CD8-positive, alpha-beta memory T cell (primary cell): ENCODE results near the gene TARBP2. TPM values are rescaled to one million over a fixed set of nuclear protein-coding genes. Genes with fewer than 3 reads are reported as not detected.

Source experiments
- CTCF ChIA-PET: fragments of 350-600 bp; sonication (Branson Sonifier 250); formaldehyde crosslinking; loops from one replicate; lab custom pipeline; 2021; ENCODE audit warnings: antibody characterized with exemption; lab: Charles Lee
- POLR2A ChIA-PET: fragments of 350-600 bp; sonication (Branson Sonifier 250); formaldehyde crosslinking; loops from one replicate; lab custom pipeline; 2021; ENCODE audit warnings: antibody characterized with exemption; lab: Charles Lee
- DNase-seq, 5 donors: peaks; one replicate each; pipeline versions ENCODE4 v3.0.0 to v3.0.0-alpha.2; 2020 to 2022; ENCODE audit warnings: mixed read lengths in 1 of 5
- H3K27ac ChIP-seq: one replicate; pipeline ENCODE4 v1.7.0; 2013; ENCODE audit warnings: low read depth, mild to moderate bottlenecking, low read length, moderate library complexity
- H3K27me3 ChIP-seq: 2 replicates; pipeline ENCODE4 v1.7.0; 2013; ENCODE audit warnings: low read length, mild to moderate bottlenecking; ENCODE audit not compliant: insufficient read depth, poor library complexity, severe bottlenecking
- H3K36me3 ChIP-seq: 2 replicates; pipeline ENCODE4 v1.7.0; 2013; ENCODE audit warnings: mild to moderate bottlenecking, low read length, moderate library complexity; ENCODE audit not compliant: insufficient read depth
- H3K4me1 ChIP-seq: 2 replicates; pipeline ENCODE4 v1.7.0; 2013; ENCODE audit warnings: mild to moderate bottlenecking, low read length, moderate library complexity; ENCODE audit not compliant: insufficient read depth
- H3K4me3 ChIP-seq: 2 replicates; pipeline ENCODE4 v1.7.0; 2013; ENCODE audit warnings: mild to moderate bottlenecking, low read length
- H3K9me3 ChIP-seq: 2 replicates; pipeline ENCODE4 v1.7.0; 2013; ENCODE audit warnings: mild to moderate bottlenecking, low read length
- H3K27ac Mint-ChIP-seq, 8 donors: one replicate each; pipeline ENCODE4 v1.8.0; 2020 to 2021; ENCODE audit warnings: mixed read lengths in 8 of 8, mild to moderate bottlenecking in 6 of 8, inconsistent platforms in 3 of 8, moderate library complexity in 3 of 8
- H3K27me3 Mint-ChIP-seq, 2 donors: one replicate each; pipeline ENCODE4 v1.8.0; 2020 to 2021; ENCODE audit warnings: mixed read lengths in 2 of 2, mild to moderate bottlenecking in 1 of 2, moderate library complexity in 1 of 2
- H3K36me3 Mint-ChIP-seq, 3 donors: one replicate each; pipeline ENCODE4 v1.8.0; 2020 to 2021; ENCODE audit warnings: mixed read lengths in 3 of 3, inconsistent platforms in 1 of 3, mild to moderate bottlenecking in 1 of 3
- H3K4me1 Mint-ChIP-seq, 3 donors: one replicate each; pipeline ENCODE4 v1.8.0; 2020 to 2021; ENCODE audit warnings: mixed read lengths in 3 of 3, inconsistent platforms in 1 of 3, mild to moderate bottlenecking in 1 of 3
- H3K4me3 Mint-ChIP-seq, 7 donors: one replicate each; pipeline ENCODE4 v1.8.0; 2020 to 2021; ENCODE audit warnings: mixed read lengths in 7 of 7, mild to moderate bottlenecking in 6 of 7, moderate library complexity in 4 of 7, inconsistent platforms in 2 of 7
- H3K9me3 Mint-ChIP-seq, 5 donors: one replicate each; pipeline ENCODE4 v1.8.0; 2020 to 2022; ENCODE audit warnings: mixed read lengths in 5 of 5, mild to moderate bottlenecking in 3 of 5, moderate library complexity in 2 of 5, inconsistent platforms in 1 of 5
- polyA plus RNA-seq: library from polyadenylated mRNA; unstranded; fragments of 300-500 nt; fragmentation: Illumina TruSeq; gene quantifications from one replicate; pipeline ENCODE4 v1.2.3, GENCODE V29; 2021
- total RNA-seq, 2 experiments: library from RNA; stranded (reverse); gene quantifications; one replicate each; pipeline ENCODE4 v1.2.3, GENCODE V29; 2021

Gene TARBP2
- total and polyA plus RNA-seq, 3 experiments from 2014 or later: 26.3 to 65.1 (median 62.1) TPM

DNA sequence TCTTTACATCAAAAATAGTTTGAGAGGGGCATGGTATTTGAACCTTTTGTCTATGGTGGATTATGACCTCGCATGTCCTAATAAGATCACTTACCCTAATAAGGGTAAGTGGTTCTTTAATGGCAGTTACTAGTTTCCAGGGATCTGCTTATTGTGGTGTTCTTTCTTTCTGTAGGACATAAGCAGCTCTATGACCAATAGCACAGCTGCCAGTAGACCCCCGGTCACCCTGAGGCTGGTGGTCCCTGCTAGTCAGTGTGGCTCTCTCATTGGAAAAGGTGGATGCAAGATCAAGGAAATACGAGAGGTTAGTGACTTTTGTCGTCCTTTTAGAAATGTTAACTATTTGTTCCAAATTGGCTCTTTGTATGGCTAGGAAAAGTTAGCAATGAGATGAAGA is 42.0 kb upstream of the TARBP2 start:
- H3K9me3 Mint-ChIP-seq: no peaks in the 10 kb centered on the region
- POLR2A ChIA-PET: interaction anchor here (0.5 kb wide), 1 partner anchor 279 kb away, joined by 3 read pairs; the partner anchor contains the start of gene ZNF740
- CTCF ChIA-PET: interaction anchor here (1.4 to 1.6 kb wide), 2 partner anchors 10 to 22 kb away, joined by 3 to 4 read pairs; no protein-coding TSS in a partner anchor
- peak overlapping the region in 2 of 8 donors; percentile 52 to 70 for H3K27ac Mint-ChIP-seq
- no peak overlapping the region for H3K4me3 ChIP-seq
- peaks cover 83% of the 10 kb centered on the region for H3K36me3 ChIP-seq
- peaks cover 26% of the 10 kb centered on the region for H3K4me1 ChIP-seq
- H3K9me3 ChIP-seq: no peaks in the 10 kb centered on the region
- peaks cover 23 to 93% (median 43%) of the 10 kb centered on the region in 3 donors for H3K36me3 Mint-ChIP-seq
- DNase-seq: no peak
- H3K27me3 ChIP-seq: no peaks in the 10 kb centered on the region
- H3K4me1 Mint-ChIP-seq: peaks cover 39 to 53% (median 41%) of the 10 kb centered on the region in 3 donors
- no peak overlapping the region for H3K27ac ChIP-seq
- no peaks in the 10 kb centered on the region for H3K27me3 Mint-ChIP-seq
- peak overlapping the region in 1 of 7 donors; percentile 63 for H3K4me3 Mint-ChIP-seq

DNA sequence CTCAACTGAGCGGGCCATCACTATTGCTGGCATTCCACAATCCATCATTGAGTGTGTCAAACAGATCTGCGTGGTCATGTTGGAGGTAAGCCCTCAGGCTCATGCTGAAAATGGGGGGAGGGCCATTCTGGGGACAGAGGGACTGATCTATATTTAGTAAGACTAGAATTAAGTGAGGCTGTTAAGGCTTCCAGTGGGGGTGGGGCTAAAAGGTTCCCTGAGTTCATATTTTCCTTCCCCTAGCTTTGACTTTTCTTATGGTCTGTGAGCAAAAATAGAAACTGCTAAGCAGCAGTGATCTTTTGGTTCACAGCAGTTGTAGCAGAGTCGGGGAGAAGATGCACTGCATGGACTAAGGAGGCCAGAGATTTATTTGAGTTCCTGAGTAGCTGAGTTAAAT is 40.0 kb upstream of the TARBP2 start:
- no peak for DNase-seq
- peaks cover 23% of the 10 kb centered on the region for H3K4me1 ChIP-seq
- no peaks in the 10 kb centered on the region for H3K27me3 Mint-ChIP-seq
- H3K27ac ChIP-seq: no peak overlapping the region
- H3K4me3 ChIP-seq: no peak overlapping the region
- no peaks in the 10 kb centered on the region for H3K9me3 Mint-ChIP-seq
- H3K27me3 ChIP-seq: no peaks in the 10 kb centered on the region
- peak overlapping the region in 2 of 8 donors; percentile 47 to 78 for H3K27ac Mint-ChIP-seq
- CTCF ChIA-PET: interaction anchor here (0.6 kb wide), 1 partner anchor 32 kb away, joined by 3 read pairs; no protein-coding TSS in a partner anchor
- POLR2A ChIA-PET: no interaction called here
- H3K4me1 Mint-ChIP-seq: peaks cover 32 to 46% (median 34%) of the 10 kb centered on the region in 3 donors
- H3K36me3 Mint-ChIP-seq: peaks cover 23 to 92% (median 37%) of the 10 kb centered on the region in 3 donors
- no peaks in the 10 kb centered on the region for H3K9me3 ChIP-seq
- peaks cover 82% of the 10 kb centered on the region for H3K36me3 ChIP-seq
- H3K4me3 Mint-ChIP-seq: no peak overlapping the region

DNA sequence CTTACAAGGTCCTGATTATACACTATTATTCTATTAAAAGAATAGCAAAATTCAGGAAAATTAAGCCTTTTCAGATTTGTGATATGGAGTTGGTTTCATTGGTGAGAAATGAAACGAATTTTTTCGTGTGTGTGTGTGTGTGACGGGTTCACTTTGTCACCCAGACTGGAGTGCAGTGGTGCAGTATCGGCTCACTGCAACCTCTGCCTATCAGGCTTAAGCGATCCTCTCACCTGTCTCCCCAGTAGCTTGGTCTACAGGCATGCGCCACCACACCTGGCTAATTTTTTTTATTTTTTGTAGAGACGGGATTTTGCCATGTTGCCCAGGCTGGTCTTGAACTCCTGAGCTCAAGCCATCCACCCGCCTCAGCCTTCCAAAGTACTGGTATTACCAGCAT is 39.5 kb upstream of the TARBP2 start:
- H3K4me3 Mint-ChIP-seq: no peak overlapping the region
- peaks cover 23% of the 10 kb centered on the region for H3K4me1 ChIP-seq
- no peak overlapping the region for H3K27ac ChIP-seq
- ChIA-PET CTCF (interaction anchor here (0.9 to 1.3 kb wide), 2 partner anchors 12 to 30 kb away, joined by 3 to 4 read pairs; no protein-coding TSS in a partner anchor), POLR2A (no interaction called here)
- H3K36me3 Mint-ChIP-seq: peaks cover 25 to 92% (median 39%) of the 10 kb centered on the region in 3 donors
- H3K4me1 Mint-ChIP-seq: peaks cover 34 to 49% (median 37%) of the 10 kb centered on the region in 3 donors
- no peaks in the 10 kb centered on the region for H3K27me3 Mint-ChIP-seq
- H3K9me3 ChIP-seq: no peaks in the 10 kb centered on the region
- no peak for DNase-seq
- H3K27me3 ChIP-seq: no peaks in the 10 kb centered on the region
- peaks cover 82% of the 10 kb centered on the region for H3K36me3 ChIP-seq
- H3K4me3 ChIP-seq: no peak overlapping the region
- H3K9me3 Mint-ChIP-seq: no peaks in the 10 kb centered on the region
- H3K27ac Mint-ChIP-seq: peak overlapping the region in 1 of 8 donors; percentile 58

DNA sequence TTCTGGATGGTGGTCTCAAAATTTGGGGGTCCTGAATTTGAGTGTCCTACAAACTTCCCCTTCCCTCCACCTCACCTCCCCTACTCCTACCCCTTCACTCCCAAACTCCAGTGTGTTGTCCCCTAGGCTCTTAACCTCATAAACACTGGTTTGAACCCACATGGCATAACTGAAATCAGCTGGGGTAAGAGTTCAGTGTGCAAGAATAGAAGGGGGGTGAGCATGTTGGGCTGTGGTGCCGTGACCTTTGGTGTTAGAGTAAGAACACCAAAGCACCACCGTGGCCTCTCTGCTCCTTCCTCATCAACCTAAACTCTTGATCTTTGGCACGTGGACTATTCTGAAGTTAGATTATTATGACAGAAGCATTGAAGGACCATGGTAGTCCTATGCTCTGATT is 38.1 kb upstream of the TARBP2 start:
- no peak overlapping the region for H3K4me3 ChIP-seq
- no peak for DNase-seq
- peaks cover 0 to 3% of the 10 kb centered on the region in 2 donors for H3K27me3 Mint-ChIP-seq
- POLR2A ChIA-PET: interaction anchor here (0.6 kb wide), 1 partner anchor 9 kb away, joined by 6 read pairs; no protein-coding TSS in a partner anchor
- CTCF ChIA-PET: interaction anchor here (1.3 kb wide), 1 partner anchor 10 kb away, joined by 3 read pairs; no protein-coding TSS in a partner anchor
- H3K27ac ChIP-seq: peak overlapping the region; percentile 18
- peak overlapping the region in 1 of 8 donors; percentile 64 for H3K27ac Mint-ChIP-seq
- no peaks in the 10 kb centered on the region for H3K9me3 ChIP-seq
- peaks cover 90% of the 10 kb centered on the region for H3K36me3 ChIP-seq
- no peaks in the 10 kb centered on the region for H3K27me3 ChIP-seq
- no peaks in the 10 kb centered on the region for H3K9me3 Mint-ChIP-seq
- H3K4me1 ChIP-seq: peaks cover 23% of the 10 kb centered on the region
- H3K4me1 Mint-ChIP-seq: peaks cover 34 to 54% (median 50%) of the 10 kb centered on the region in 3 donors
- peaks cover 31 to 97% (median 51%) of the 10 kb centered on the region in 3 donors for H3K36me3 Mint-ChIP-seq
- no peak overlapping the region for H3K4me3 Mint-ChIP-seq

DNA sequence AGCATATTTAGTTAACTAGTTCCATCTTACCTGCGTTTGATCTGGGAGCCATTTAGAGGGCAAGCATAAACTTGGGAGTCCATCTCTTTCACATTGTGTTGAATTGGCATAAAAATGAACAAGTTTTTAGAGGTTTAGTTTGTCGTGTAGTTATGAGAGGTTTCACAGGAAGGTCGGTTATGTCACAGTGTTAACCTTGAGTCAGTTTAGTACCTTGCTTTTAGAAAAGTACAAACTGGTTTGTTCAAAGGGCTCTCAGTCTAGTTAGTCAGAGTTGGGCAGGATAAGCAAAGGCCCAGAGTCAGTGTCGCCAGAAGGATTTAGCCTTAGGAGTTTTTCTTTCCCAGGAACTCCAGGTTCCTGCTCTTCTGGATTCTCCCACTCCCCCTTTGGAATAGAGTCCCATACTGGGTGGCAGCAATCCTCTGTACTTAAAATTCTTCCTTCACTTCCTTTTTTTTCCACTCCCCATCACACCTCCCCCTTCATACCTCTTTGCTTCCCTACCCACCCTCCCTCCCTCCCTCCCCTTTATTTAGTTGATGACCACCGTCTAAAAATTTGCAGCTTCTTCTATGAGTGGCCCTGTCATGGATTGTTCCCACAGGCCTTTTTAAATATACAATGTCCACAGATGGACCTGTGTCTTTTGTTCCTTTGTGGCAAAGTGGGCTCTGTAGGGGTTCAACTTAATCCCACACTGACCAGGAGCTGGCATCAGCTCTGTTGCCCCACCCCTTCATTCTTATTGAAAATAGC is 37.1 kb upstream of the TARBP2 start:
- no peak overlapping the region for H3K27ac ChIP-seq
- H3K4me1 ChIP-seq: peaks cover 23% of the 10 kb centered on the region
- Mint-ChIP-seq H3K9me3 (no peaks in the 10 kb centered on the region), H3K4me3 (peak overlapping the region in 1 of 7 donors; percentile 9), H3K4me1 (peaks cover 34 to 54% (median 49%) of the 10 kb centered on the region in 3 donors), H3K27ac (peak overlapping the region in 2 of 8 donors; percentile 20 to 37), H3K36me3 (peaks cover 31 to 96% (median 56%) of the 10 kb centered on the region in 3 donors), H3K27me3 (peaks cover 0 to 3% of the 10 kb centered on the region in 2 donors)
- CTCF ChIA-PET: interaction anchor here (1.4 to 1.7 kb wide), 2 partner anchors 9 to 45 kb away, joined by 4 to 7 read pairs; no protein-coding TSS in a partner anchor
- no peak overlapping the region for H3K4me3 ChIP-seq
- POLR2A ChIA-PET: interaction anchor here (0.5 to 0.8 kb wide), 3 partner anchors 13 to 38 kb away, joined by 3 read pairs; no protein-coding TSS in a partner anchor
- no peaks in the 10 kb centered on the region for H3K9me3 ChIP-seq
- H3K27me3 ChIP-seq: no peaks in the 10 kb centered on the region
- DNase-seq: no peak
- H3K36me3 ChIP-seq: peaks cover 95% of the 10 kb centered on the region

DNA sequence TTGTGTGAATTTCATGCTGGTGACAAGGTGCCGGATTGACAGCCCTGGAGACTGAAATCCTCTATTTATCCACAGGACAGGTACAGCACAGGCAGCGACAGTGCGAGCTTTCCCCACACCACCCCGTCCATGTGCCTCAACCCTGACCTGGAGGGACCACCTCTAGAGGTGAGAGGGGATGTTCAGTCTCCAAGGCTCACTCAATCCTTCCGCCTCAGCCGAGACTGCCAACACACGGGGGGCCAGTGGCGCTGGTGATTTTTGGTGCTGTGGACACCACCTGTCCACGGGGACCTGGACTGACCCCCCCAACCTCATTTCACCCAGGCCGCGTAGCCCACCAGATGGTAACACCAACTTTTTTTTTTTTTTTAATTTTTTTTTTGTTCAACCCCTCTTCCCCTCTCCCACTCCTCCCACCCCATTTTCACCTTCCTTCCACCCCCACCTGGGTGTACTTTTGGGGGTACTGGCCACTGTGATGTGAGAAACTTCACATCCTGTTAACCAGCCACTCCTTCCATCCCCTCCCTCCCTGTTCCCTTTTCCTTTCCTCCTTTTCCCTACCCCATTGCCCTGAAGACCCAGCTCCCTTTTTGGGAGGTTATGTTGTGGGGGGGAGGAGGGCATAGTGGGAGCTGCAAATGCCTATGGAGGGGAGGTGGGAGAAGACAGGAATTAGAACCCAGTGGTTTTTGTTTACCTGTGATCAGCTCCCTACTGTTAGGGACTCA is 36.2 kb upstream of the TARBP2 start:
- Histone ChIP-seq H3K9me3 (no peaks in the 10 kb centered on the region), H3K4me3 (no peak overlapping the region), H3K27ac (no peak overlapping the region), H3K27me3 (no peaks in the 10 kb centered on the region), H3K4me1 (peaks cover 23% of the 10 kb centered on the region), H3K36me3 (peaks cover 93% of the 10 kb centered on the region)
- peak overlapping the region in 5 of 8 donors; percentile 11 to 63 (median 29) for H3K27ac Mint-ChIP-seq
- no peaks in the 10 kb centered on the region for H3K9me3 Mint-ChIP-seq
- POLR2A ChIA-PET: interaction anchor here (0.5 to 0.8 kb wide), 3 partner anchors 12 to 37 kb away, joined by 3 read pairs; no protein-coding TSS in a partner anchor
- H3K4me3 Mint-ChIP-seq: no peak overlapping the region
- H3K36me3 Mint-ChIP-seq: peaks cover 26 to 97% (median 50%) of the 10 kb centered on the region in 3 donors
- H3K27me3 Mint-ChIP-seq: peaks cover 0 to 3% of the 10 kb centered on the region in 2 donors
- peaks cover 31 to 49% (median 46%) of the 10 kb centered on the region in 3 donors for H3K4me1 Mint-ChIP-seq
- CTCF ChIA-PET: interaction anchor here (1.4 to 1.7 kb wide), 2 partner anchors 8 to 44 kb away, joined by 4 to 7 read pairs; no protein-coding TSS in a partner anchor
- DNase-seq: no peak

DNA sequence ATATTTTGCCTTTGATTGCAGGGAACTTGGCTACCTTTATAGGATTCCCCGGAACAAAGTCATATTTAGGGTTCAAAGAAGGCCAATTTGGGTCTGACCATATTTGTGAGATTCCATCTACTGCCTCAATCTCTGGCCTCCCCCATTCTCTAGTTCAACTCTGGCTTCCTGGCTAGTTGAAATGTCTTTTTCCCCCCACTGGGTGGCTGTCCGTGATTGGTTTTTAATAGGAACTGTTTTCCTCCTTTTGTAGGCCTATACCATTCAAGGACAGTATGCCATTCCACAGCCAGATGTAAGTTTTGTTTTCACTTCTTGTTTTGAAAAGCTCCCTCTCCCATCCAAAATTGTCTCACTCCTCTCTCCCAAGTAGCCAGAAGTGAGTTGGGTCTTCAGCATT is 35.4 kb upstream of the TARBP2 start:
- H3K36me3 Mint-ChIP-seq: peaks cover 21 to 95% (median 45%) of the 10 kb centered on the region in 3 donors
- H3K27ac Mint-ChIP-seq: peak overlapping the region in 5 of 8 donors; percentile 11 to 76 (median 29)
- peaks cover 25 to 43% (median 41%) of the 10 kb centered on the region in 3 donors for H3K4me1 Mint-ChIP-seq
- no peak for DNase-seq
- Histone ChIP-seq H3K4me3 (no peak overlapping the region), H3K27me3 (no peaks in the 10 kb centered on the region), H3K4me1 (peaks cover 23% of the 10 kb centered on the region), H3K27ac (no peak overlapping the region), H3K9me3 (no peaks in the 10 kb centered on the region), H3K36me3 (peaks cover 89% of the 10 kb centered on the region)
- H3K4me3 Mint-ChIP-seq: no peak overlapping the region
- POLR2A ChIA-PET: no interaction called here
- CTCF ChIA-PET: interaction anchor here (1.7 kb wide), 1 partner anchor 43 kb away, joined by 7 read pairs; no protein-coding TSS in a partner anchor
- H3K9me3 Mint-ChIP-seq: no peaks in the 10 kb centered on the region
- H3K27me3 Mint-ChIP-seq: peaks cover 0 to 3% of the 10 kb centered on the region in 2 donors
